GM10266 (cell line): ENCODE measurements around the gene PHYH.

Experiments
- DNase-seq: peaks from one replicate; pipeline ENCODE4 v3.0.0; 2012; ENCODE audit errors: extremely low spot score
- TF ChIP-seq, protein P1 (sequence below): IDR thresholded peaks from 2 replicates; pipeline ENCODE4 v1.5.1; 2012; ENCODE audit warnings: mild to moderate bottlenecking, low read depth; ENCODE audit not compliant: control insufficient read depth, insufficient read depth; ENCODE audit errors: missing control alignments

Gene PHYH

DNA sequence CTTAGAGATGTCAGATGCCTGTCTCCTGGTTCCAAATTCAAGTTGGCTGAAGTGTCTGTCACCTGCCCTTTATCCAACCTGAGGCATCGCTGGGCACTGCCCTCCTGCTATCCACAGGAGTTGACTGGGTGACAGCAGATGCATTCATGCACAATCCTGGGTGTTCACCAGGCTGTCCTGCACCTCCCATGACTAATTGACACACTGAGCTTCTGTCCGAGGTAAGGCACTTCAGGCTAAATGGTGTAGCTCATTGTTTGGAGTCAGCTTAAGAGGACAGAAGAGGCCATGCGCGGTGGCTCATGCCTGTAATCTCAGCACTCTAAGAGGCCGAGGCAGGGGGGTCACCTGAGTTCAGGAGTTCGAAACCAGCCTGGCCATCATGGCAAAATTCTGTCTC is 68.1 kb downstream of the PHYH start:
- TF ChIP-seq, protein P1, sequence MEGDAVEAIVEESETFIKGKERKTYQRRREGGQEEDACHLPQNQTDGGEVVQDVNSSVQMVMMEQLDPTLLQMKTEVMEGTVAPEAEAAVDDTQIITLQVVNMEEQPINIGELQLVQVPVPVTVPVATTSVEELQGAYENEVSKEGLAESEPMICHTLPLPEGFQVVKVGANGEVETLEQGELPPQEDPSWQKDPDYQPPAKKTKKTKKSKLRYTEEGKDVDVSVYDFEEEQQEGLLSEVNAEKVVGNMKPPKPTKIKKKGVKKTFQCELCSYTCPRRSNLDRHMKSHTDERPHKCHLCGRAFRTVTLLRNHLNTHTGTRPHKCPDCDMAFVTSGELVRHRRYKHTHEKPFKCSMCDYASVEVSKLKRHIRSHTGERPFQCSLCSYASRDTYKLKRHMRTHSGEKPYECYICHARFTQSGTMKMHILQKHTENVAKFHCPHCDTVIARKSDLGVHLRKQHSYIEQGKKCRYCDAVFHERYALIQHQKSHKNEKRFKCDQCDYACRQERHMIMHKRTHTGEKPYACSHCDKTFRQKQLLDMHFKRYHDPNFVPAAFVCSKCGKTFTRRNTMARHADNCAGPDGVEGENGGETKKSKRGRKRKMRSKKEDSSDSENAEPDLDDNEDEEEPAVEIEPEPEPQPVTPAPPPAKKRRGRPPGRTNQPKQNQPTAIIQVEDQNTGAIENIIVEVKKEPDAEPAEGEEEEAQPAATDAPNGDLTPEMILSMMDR, result no peak
- no peak for DNase-seq

DNA sequence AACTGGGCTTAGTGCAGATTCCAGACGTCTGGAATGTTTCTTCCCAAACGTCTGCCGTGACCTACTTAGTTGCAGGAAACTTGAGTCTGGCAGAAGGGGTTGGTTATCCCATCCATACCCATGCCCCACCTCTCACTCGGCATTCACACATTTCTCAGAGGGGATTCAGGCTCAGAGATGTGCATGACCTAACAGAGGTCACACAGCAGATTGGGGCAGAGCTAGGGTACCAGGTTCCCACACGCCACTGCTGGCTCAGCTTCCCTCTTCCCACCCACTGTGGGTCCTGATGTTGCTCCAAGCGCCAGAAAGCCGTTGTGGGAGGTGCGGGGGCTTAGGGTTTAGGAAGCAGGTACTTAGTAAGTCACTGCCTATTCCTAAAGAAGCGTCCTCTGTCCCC is 68.7 kb downstream of the PHYH start:
- no peak for DNase-seq
- TF ChIP-seq, protein P1, result no peak
